Chondrocyte (in vitro differentiated cells): ENCODE results near the gene AEN. TPM values are rescaled to one million over a fixed set of nuclear protein-coding genes. Genes with fewer than 3 reads are reported as not detected.
A peak's percentile ranks its signal among the peaks of the same experiment; 100 is the strongest.

Source experiments
- DNase-seq: peaks from one replicate; pipeline ENCODE4 v3.0.0; 2021; ENCODE audit warnings: mixed read lengths, low spot score
- H3K27ac Mint-ChIP-seq: one replicate; pipeline ENCODE4 v1.8.0; 2021; ENCODE audit warnings: mild to moderate bottlenecking, moderate library complexity, mixed read lengths; ENCODE audit not compliant: unreplicated experiment
- H3K27me3 Mint-ChIP-seq: 2 replicates; pipeline ENCODE4 v1.8.0; 2021; ENCODE audit warnings: low read depth, mixed read lengths
- H3K36me3 Mint-ChIP-seq: 2 replicates; pipeline ENCODE4 v1.8.0; 2021; ENCODE audit warnings: low read depth, mixed read lengths
- H3K4me1 Mint-ChIP-seq: 2 replicates; pipeline ENCODE4 v1.8.0; 2021; ENCODE audit warnings: low read depth, mild to moderate bottlenecking, mixed read lengths
- H3K4me3 Mint-ChIP-seq: one replicate; pipeline ENCODE4 v1.8.0; 2021; ENCODE audit warnings: mild to moderate bottlenecking, moderate library complexity, mixed read lengths; ENCODE audit not compliant: unreplicated experiment
- H3K9me3 Mint-ChIP-seq: 2 replicates; pipeline ENCODE4 v1.8.0; 2021; ENCODE audit warnings: low read depth, mixed read lengths
- CTCF ChIP-seq: fragments of 200-600 bp; sonication (generic); IDR thresholded peaks from 2 replicates; pipeline ENCODE4 v1.5.0; 2021; ENCODE audit warnings: antibody characterized with exemption, mild to moderate bottlenecking, moderate library complexity
- total RNA-seq: library from RNA; stranded (reverse); gene quantifications from 3 replicates; pipeline ENCODE4 v1.2.1, GENCODE V29; 2021

The AEN gene
- total RNA-seq, 1 donor from 2014 or later, result 30.2 TPM

DNA sequence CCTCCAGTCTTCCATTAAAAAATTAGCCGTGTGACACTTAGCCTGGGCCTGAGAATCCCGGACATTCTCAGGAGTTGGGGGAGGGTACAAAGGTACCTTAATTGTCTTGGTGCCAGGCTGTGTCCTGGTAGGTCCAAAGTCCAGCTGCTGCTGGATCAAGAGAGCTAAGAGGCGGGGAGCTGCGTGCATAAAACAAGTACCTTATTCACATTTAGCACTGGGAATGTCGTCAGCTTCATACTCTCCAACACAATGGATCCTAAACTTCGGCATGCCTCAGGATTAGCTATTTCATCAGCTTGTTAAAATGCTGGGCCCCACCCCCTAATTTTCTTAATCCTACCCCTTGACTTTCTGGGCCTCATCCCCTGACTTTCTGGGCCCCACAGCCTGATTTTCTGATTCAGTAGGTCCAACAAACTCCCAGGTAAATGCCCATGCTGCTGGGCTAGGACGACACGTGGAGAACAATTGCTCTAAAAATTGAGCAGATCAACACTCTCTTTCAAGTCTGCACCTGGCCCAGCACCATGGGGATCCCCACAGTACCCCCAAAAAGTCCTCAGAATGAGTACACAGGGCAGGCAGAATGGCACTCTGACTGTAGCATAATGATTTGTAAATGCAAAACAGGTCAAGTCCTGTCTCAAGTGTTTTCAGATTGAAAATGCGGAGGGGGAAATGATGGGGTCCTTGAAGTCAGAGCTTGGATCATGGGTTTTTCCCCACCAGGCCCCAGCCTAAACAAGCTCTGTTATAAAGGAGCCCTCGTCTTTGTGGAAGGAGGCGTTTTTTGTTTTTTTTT lies 5.6 kb upstream of the AEN start:
- Mint-ChIP-seq H3K36me3 (no peaks in the 10 kb centered on the region), H3K27ac (peak overlapping the region; percentile 2), H3K4me1 (peaks cover 12% of the 10 kb centered on the region), H3K4me3 (no peak overlapping the region), H3K27me3 (peaks cover 10% of the 10 kb centered on the region), H3K9me3 (no peaks in the 10 kb centered on the region)
- no peak for TF ChIP-seq CTCF
- no peak for DNase-seq

GRCh38 chr15:88616240-88616639 lies 4.9 kb upstream of the AEN start:
- peaks cover 7% of the 10 kb centered on the region for H3K27me3 Mint-ChIP-seq
- DNase-seq, result no peak
- H3K27ac Mint-ChIP-seq, result no peak overlapping the region
- H3K4me3 Mint-ChIP-seq, result no peak overlapping the region
- no peak for TF ChIP-seq CTCF
- H3K4me1 Mint-ChIP-seq, result peaks cover 16% of the 10 kb centered on the region
- no peaks in the 10 kb centered on the region for H3K9me3 Mint-ChIP-seq
- no peaks in the 10 kb centered on the region for H3K36me3 Mint-ChIP-seq

DNA sequence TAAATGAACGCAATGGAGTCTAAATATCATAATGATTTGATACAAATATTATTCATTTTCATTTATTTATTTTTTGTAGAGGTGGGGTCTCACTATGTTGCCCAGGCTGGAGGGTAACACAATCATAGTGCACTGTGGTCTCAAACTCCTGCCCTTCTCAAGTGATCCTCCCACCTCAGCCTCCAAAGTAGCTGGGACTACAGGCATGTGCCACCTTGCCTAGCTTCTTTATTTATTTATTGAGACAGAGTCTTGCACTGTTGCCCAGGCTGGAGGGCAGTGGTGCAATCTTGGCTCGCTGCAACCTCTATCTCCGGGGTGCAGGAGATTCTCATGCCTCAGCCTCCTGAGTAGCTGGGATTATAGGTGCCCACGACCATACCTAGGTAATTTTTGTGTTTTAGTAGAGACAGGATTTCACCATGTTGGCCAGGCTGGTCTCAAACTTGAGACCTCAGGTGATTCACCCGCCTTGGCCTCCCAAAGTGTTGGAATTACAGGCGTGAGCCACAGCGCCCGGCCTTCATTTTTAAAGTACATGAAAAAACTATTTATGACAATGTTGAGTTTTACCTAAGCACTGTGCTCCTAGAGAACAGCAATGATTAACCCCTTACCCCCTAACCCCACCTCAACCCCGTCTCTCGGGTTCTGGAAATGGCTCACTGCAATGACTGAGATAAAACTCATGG lies 4.0 kb upstream of the AEN start:
- Mint-ChIP-seq H3K36me3 (no peaks in the 10 kb centered on the region), H3K27me3 (no peaks in the 10 kb centered on the region), H3K9me3 (no peaks in the 10 kb centered on the region), H3K4me1 (peaks cover 19% of the 10 kb centered on the region), H3K4me3 (no peak overlapping the region), H3K27ac (no peak overlapping the region)
- no peak for DNase-seq
- no peak for TF ChIP-seq CTCF

DNA sequence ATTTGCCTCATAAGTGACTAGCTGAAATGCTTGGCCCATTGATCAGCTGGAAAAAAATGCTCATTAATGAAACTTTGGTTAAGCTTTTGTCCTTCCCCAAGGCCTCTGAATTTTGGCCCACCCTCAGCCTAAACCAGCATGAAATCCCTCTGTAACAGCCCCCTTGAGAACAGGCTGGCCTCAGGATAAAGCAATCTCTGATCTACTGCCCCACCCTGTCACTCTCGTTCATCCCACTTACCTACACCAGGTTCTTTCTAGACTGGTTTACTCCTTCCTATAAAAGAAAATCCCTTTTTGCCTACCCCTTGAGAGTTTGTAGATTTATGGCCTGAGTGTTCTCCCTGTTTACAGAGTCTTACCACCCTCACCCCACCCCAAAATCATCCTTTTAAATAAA lies 3.4 kb upstream of the AEN start:
- Mint-ChIP-seq H3K4me3 (no peak overlapping the region), H3K9me3 (no peaks in the 10 kb centered on the region), H3K36me3 (no peaks in the 10 kb centered on the region), H3K27ac (no peak overlapping the region), H3K4me1 (peaks cover 23% of the 10 kb centered on the region), H3K27me3 (no peaks in the 10 kb centered on the region)
- TF ChIP-seq CTCF, result no peak
- no peak for DNase-seq

DNA sequence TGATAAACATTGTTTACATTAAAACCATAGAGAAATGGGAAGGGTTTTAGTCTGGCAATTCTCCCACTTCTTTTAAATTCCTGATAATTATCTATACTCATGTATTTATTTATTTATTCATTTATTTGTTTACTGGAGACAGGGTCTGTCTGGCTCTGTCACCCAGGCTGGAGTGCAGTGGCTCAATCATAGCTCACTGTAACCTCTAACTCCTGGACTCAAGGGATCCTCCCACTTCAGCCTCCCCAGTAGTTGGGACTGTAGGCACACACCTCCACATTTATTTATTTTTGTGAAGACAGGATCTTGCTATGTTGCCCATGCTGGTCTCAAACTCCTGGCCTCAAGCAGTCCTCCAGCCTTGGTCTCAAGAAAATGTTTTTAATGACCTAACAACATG lies 2.5 kb upstream of the AEN start:
- Mint-ChIP-seq H3K4me3 (no peak overlapping the region), H3K4me1 (peaks cover 27% of the 10 kb centered on the region), H3K36me3 (no peaks in the 10 kb centered on the region), H3K27me3 (no peaks in the 10 kb centered on the region), H3K27ac (no peak overlapping the region), H3K9me3 (no peaks in the 10 kb centered on the region)
- no peak for TF ChIP-seq CTCF
- no peak for DNase-seq
